Osteoblast (primary cell): Measurements from ENCODE around the gene MMS19. TPM values are rescaled to one million over a fixed set of nuclear protein-coding genes. Genes with fewer than 3 reads are reported as not detected.
A peak's percentile ranks its signal among the peaks of the same experiment; 100 is the strongest.

ENCODE experiments used
- DNase-seq: peaks from one replicate; pipeline ENCODE4 v3.0.0; 2011; ENCODE audit warnings: low spot score, mixed read lengths; ENCODE audit not compliant: insufficient read length; ENCODE audit errors: missing footprints
- H2AFZ ChIP-seq: 2 replicates; pipeline ENCODE4 v1.6.0; 2011; ENCODE audit warnings: mild to moderate bottlenecking, low read length
- H3K27ac ChIP-seq: 2 replicates; pipeline ENCODE4 v1.5.1; 2011; ENCODE audit warnings: mild to moderate bottlenecking, low read depth, low read length, moderate library complexity
- H3K27me3 ChIP-seq: 2 replicates; pipeline ENCODE4 v1.6.0; 2012; ENCODE audit warnings: mild to moderate bottlenecking, control low read depth, inconsistent platforms, low read length, moderate library complexity; ENCODE audit not compliant: insufficient read depth
- H3K36me3 ChIP-seq: 2 replicates; pipeline ENCODE4 v1.5.1; 2011; ENCODE audit warnings: mild to moderate bottlenecking, low read length, control low read depth, moderate library complexity; ENCODE audit not compliant: insufficient read depth
- H3K4me1 ChIP-seq: 2 replicates; pipeline ENCODE4 v1.5.1; 2011; ENCODE audit warnings: mild to moderate bottlenecking, low read length, control low read depth, moderate library complexity; ENCODE audit not compliant: insufficient read depth
- H3K4me2 ChIP-seq: 2 replicates; pipeline ENCODE4 v1.6.0; 2011; ENCODE audit warnings: mild to moderate bottlenecking, low read length; ENCODE audit not compliant: insufficient read depth
- H3K4me3 ChIP-seq: fragments of 200-600 bp; sonication (generic); 3 replicates; pipeline ENCODE4 v1.5.1; 2012; ENCODE audit warnings: mild to moderate bottlenecking, low read length, inconsistent platforms; ENCODE audit not compliant: insufficient read depth
- H3K79me2 ChIP-seq: 2 replicates; pipeline ENCODE4 v1.6.0; 2012; ENCODE audit warnings: mild to moderate bottlenecking, low read length, control low read depth, inconsistent platforms; ENCODE audit not compliant: insufficient read depth
- H3K9me3 ChIP-seq: 2 replicates; pipeline ENCODE4 v1.5.1; 2011; ENCODE audit warnings: low read depth, low read length, control low read depth
- H4K20me1 ChIP-seq: 2 replicates; pipeline ENCODE4 v1.6.0; 2012; ENCODE audit warnings: mild to moderate bottlenecking, low read length, control low read depth; ENCODE audit not compliant: insufficient read depth
- total RNA-seq: library from RNA; depleted of rRNA; stranded (reverse); fragments of >200 nt; gene quantifications from 2 replicates; pipeline ENCODE4 v1.2.3, GENCODE V29; 2012
- TF ChIP-seq, protein P1 (sequence below): IDR thresholded peaks from 2 replicates; pipeline ENCODE4 v1.5.1; 2011; ENCODE audit warnings: mild to moderate bottlenecking, low read depth, low read length, moderate library complexity; ENCODE audit errors: extremely low read depth

The MMS19 gene
- total RNA-seq, 1 donor: 63.0 TPM

DNA sequence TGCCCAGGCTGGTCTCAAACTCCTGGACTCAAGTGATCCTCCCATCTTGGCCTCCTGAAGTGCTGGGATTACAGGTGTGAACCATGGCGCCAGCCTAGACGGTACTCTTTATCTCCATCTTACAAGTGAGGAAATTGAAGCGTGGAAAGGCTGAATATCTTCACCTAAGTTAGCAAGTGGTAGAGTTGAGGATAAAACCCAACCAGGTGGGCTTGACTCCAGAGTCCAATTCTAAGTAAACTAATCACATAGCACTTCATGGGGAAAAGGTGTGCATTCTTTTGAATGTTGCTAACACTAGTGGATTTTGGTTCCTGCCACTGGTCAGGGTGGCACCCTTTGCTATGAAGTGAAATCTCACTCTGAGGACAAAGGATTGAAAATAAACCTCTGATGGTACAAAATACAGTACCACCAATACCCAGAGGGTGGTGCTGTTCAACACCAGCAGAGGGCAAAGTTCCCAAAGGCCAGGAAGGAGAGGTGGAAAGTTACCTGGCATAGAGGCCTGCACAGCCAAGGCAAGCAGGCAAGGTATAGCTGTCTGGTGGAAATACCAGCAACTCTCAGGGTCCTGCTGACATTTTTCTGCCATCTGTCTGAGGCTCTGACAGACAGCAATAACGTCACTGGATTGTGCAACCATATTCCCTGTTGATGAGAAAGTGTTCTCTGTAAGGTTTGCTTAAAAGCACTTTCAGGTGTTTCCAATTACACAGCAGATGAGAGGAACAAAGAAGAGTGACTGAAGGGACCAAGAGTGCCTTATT is 34.7 kb downstream of the MMS19 start:
- Histone ChIP-seq H3K27me3 (no peaks in the 10 kb centered on the region), H3K9me3 (no peaks in the 10 kb centered on the region), H3K4me3 (no peak overlapping the region), H3K4me2 (no peak overlapping the region), H4K20me1 (peaks cover 14% of the 10 kb centered on the region), H3K79me2 (peaks cover 9% of the 10 kb centered on the region), H3K4me1 (peaks cover 4% of the 10 kb centered on the region), H3K36me3 (peaks cover 94% of the 10 kb centered on the region), H2AFZ (no peak overlapping the region), H3K27ac (peak overlapping the region; percentile 32)
- TF ChIP-seq, protein P1, sequence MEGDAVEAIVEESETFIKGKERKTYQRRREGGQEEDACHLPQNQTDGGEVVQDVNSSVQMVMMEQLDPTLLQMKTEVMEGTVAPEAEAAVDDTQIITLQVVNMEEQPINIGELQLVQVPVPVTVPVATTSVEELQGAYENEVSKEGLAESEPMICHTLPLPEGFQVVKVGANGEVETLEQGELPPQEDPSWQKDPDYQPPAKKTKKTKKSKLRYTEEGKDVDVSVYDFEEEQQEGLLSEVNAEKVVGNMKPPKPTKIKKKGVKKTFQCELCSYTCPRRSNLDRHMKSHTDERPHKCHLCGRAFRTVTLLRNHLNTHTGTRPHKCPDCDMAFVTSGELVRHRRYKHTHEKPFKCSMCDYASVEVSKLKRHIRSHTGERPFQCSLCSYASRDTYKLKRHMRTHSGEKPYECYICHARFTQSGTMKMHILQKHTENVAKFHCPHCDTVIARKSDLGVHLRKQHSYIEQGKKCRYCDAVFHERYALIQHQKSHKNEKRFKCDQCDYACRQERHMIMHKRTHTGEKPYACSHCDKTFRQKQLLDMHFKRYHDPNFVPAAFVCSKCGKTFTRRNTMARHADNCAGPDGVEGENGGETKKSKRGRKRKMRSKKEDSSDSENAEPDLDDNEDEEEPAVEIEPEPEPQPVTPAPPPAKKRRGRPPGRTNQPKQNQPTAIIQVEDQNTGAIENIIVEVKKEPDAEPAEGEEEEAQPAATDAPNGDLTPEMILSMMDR: peak; percentile 90
- peak; percentile 69 for DNase-seq

GRCh38 chr10:97462309-97462708 is 35.9 kb downstream of the MMS19 start:
- no peak overlapping the region for H2AFZ ChIP-seq
- no peaks in the 10 kb centered on the region for H3K27me3 ChIP-seq
- H4K20me1 ChIP-seq: peaks cover 14% of the 10 kb centered on the region
- H3K4me3 ChIP-seq: no peak overlapping the region
- H3K4me1 ChIP-seq: peaks cover 4% of the 10 kb centered on the region
- no peak overlapping the region for H3K27ac ChIP-seq
- H3K36me3 ChIP-seq: peaks cover 89% of the 10 kb centered on the region
- H3K9me3 ChIP-seq: no peaks in the 10 kb centered on the region
- no peak overlapping the region for H3K4me2 ChIP-seq
- TF ChIP-seq, protein P1: no peak
- H3K79me2 ChIP-seq: peaks cover 9% of the 10 kb centered on the region
- no peak for DNase-seq

GRCh38 chr10:97459933-97460332 is 38.3 kb downstream of the MMS19 start:
- Histone ChIP-seq H3K79me2 (peaks cover 25% of the 10 kb centered on the region), H3K36me3 (peaks cover 90% of the 10 kb centered on the region), H3K4me1 (peaks cover 4% of the 10 kb centered on the region), H3K27me3 (no peaks in the 10 kb centered on the region), H3K9me3 (no peaks in the 10 kb centered on the region), H3K27ac (no peak overlapping the region), H3K4me2 (no peak overlapping the region), H2AFZ (no peak overlapping the region), H3K4me3 (no peak overlapping the region), H4K20me1 (peaks cover 14% of the 10 kb centered on the region)
- TF ChIP-seq, protein P1: no peak
- DNase-seq: no peak

DNA sequence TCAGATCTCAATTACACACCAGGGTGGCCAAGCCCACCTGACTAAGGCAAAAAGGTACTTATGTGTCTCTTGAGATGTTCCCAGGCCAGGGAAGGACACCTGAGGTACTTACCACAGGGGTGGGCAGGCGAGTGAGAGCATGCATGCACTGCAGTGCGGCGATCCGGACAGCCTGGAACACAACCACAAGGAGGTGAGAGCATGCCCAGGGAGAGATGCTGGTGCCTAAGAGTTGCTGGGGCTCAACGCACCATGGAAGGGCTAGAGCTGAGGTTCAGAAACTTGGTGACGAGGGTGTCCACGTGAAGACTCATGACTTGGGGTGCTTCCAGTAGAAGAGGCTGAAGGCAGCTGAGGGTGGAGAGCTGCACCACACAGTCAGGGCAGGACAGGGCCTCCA is 39.1 kb downstream of the MMS19 start:
- no peak for DNase-seq
- Histone ChIP-seq H3K4me2 (no peak overlapping the region), H3K9me3 (no peaks in the 10 kb centered on the region), H3K27me3 (no peaks in the 10 kb centered on the region), H3K79me2 (peaks cover 29% of the 10 kb centered on the region), H3K36me3 (peaks cover 90% of the 10 kb centered on the region), H3K4me3 (no peak overlapping the region), H3K4me1 (peaks cover 4% of the 10 kb centered on the region), H3K27ac (no peak overlapping the region), H4K20me1 (peaks cover 14% of the 10 kb centered on the region), H2AFZ (no peak overlapping the region)
- TF ChIP-seq, protein P1: no peak
